HCT116 (cell line): ENCODE measurements around the gene FAM118B. TPM values are rescaled to one million over a fixed set of nuclear protein-coding genes. Genes with fewer than 3 reads are reported as not detected.

Source experiments
- ATAC-seq: fragments of 200-7000 bp; cut with Tn5 transposase; 2 replicates; pipeline ENCODE4 v1.9.1; 2020; ENCODE audit warnings: mild to moderate bottlenecking, moderate library complexity
- BruUV-seq: library from RNA; stranded (reverse); fragments of 400-500 nt; replicated peaks from 2 replicates; lab custom pipeline; 2021; lab: Mats Ljungman, UMichigan
- CTCF ChIA-PET: fragments of 300-600 bp; sonication (Branson Sonifier 250); formaldehyde crosslinking; loops from one replicate; lab custom pipeline; 2021; ENCODE audit warnings: antibody characterized with exemption; lab: Charles Lee
- POLR2A ChIA-PET: fragments of 300-600, 350-600 bp; sonication (Branson Sonifier 250); formaldehyde crosslinking; loops from one replicate; lab custom pipeline; 2021; ENCODE audit warnings: antibody characterized with exemption; lab: Charles Lee
- RAD21 ChIA-PET, 2 experiments: fragments of 300-600 bp; sonication (Branson Sonifier 250); formaldehyde crosslinking; loops; one replicate each; lab custom pipeline; 2023; ENCODE audit warnings: low total read pairs in 2 of 2; ENCODE audit not compliant: uncharacterized antibody in 2 of 2, unreplicated experiment in 2 of 2, low non-redundant PET in 1 of 2; lab: Charles Lee
- DNase-seq: peaks from one replicate; pipeline ENCODE4 v3.0.0-alpha.2; 2010; ENCODE audit warnings: low read depth, low spot score
- H2AFZ ChIP-seq: fragments of 200-600 bp; shearing (Covaris generic), sonication (generic); 2 replicates; pipeline ENCODE4 v1.6.1; 2017; ENCODE audit warnings: low read depth, mixed run types, mixed read lengths, antibody characterized with exemption, low read length; ENCODE audit not compliant: poor library complexity, severe bottlenecking
- H3K27ac ChIP-seq: 2 replicates; pipeline ENCODE4 v1.5.1; 2012; ENCODE audit warnings: low read depth, low read length
- H3K27me3 ChIP-seq: fragments of 200-600 bp; sonication (generic); 2 replicates; pipeline ENCODE4 v1.6.1; 2016; ENCODE audit warnings: mixed run types, low read length, mixed read lengths; ENCODE audit not compliant: insufficient read depth
- H3K36me3 ChIP-seq, 2 experiments: fragments of 200-500 bp in 1 of 2; fragments of 200-600 bp in 1 of 2; sonication (Bioruptor generic) in 1 of 2; sonication (generic) in 1 of 2; 2 replicates each; pipeline versions ENCODE4 v1.5.1 to v1.6.1; 2014 to 2016; ENCODE audit warnings: low read length in 2 of 2, inconsistent platforms in 1 of 2, mixed read lengths in 1 of 2, mixed run types in 1 of 2; ENCODE audit not compliant: insufficient read depth in 2 of 2, control insufficient read depth in 1 of 2
- H3K4me1 ChIP-seq, 2 experiments: fragments of 200-600 bp in 1 of 2; sonication (generic) in 1 of 2; 2 replicates each; pipeline versions ENCODE4 v1.5.1 to v1.6.1; 2012 to 2017; ENCODE audit warnings: low read length in 2 of 2, inconsistent platforms in 1 of 2, mild to moderate bottlenecking in 1 of 2, mixed read lengths in 1 of 2, mixed run types in 1 of 2, moderate library complexity in 1 of 2; ENCODE audit not compliant: insufficient read depth in 2 of 2, control insufficient read depth in 1 of 2
- H3K4me2 ChIP-seq: fragments of 200-600 bp; sonication (generic); 2 replicates; pipeline ENCODE4 v1.6.1; 2017; ENCODE audit warnings: mixed run types, low read length, mixed read lengths
- H3K4me3 ChIP-seq, 2 experiments: fragments of 200-600 bp in 1 of 2; sonication (generic) in 1 of 2; replicated peaks in 1 of 2; 2 replicates each; pipeline ENCODE4 v1.5.1; 2011 to 2016; ENCODE audit warnings: low read length in 2 of 2, control low read depth in 1 of 2, low read depth in 1 of 2, mild to moderate bottlenecking in 1 of 2, mixed read lengths in 1 of 2, mixed run types in 1 of 2
- H3K79me2 ChIP-seq: fragments of 200-600 bp; sonication (generic); 2 replicates; pipeline ENCODE4 v1.6.1; 2017; ENCODE audit warnings: mild to moderate bottlenecking, mixed run types, low read length, moderate library complexity, mixed read lengths; ENCODE audit not compliant: insufficient read depth
- H3K9ac ChIP-seq: fragments of 200-600 bp; sonication (generic); 2 replicates; pipeline ENCODE4 v1.6.1; 2016; ENCODE audit warnings: low read length, mixed read lengths
- H3K9me2 ChIP-seq: fragments of 200-600 bp; sonication (generic), shearing (Covaris generic); 2 replicates; pipeline ENCODE4 v1.6.1; 2017; ENCODE audit warnings: mixed run types, mild to moderate bottlenecking, moderate library complexity; ENCODE audit not compliant: insufficient read depth
- H3K9me3 ChIP-seq, 2 experiments: fragments of 200-500 bp in 1 of 2; fragments of 200-600 bp in 1 of 2; sonication (Bioruptor generic) in 1 of 2; sonication (generic) in 1 of 2; 2 replicates each; pipeline ENCODE4 v1.6.1; 2014 to 2017; ENCODE audit warnings: low read length in 2 of 2, mixed read lengths in 2 of 2, inconsistent platforms in 1 of 2, low read depth in 1 of 2, mild to moderate bottlenecking in 1 of 2, mixed run types in 1 of 2, moderate library complexity in 1 of 2; ENCODE audit not compliant: control insufficient read depth in 1 of 2, insufficient read depth in 1 of 2
- H4K20me1 ChIP-seq: fragments of 200-600 bp; sonication (generic), shearing (Covaris generic); 2 replicates; pipeline ENCODE4 v1.6.1; 2017; ENCODE audit warnings: mixed run types, mild to moderate bottlenecking, moderate library complexity; ENCODE audit not compliant: insufficient read depth
- ATF3 ChIP-seq: IDR thresholded peaks from 2 replicates; pipeline ENCODE4 v1.6.1; 2012
- ELF1 ChIP-seq: IDR thresholded peaks from 2 replicates; pipeline ENCODE4 v1.6.1; 2012; ENCODE audit warnings: low read depth, borderline replicate concordance
- FOSL1 ChIP-seq: IDR thresholded peaks from 2 replicates; pipeline ENCODE4 v1.6.1; 2012; ENCODE audit warnings: low read depth
- JUND ChIP-seq: IDR thresholded peaks from 2 replicates; pipeline ENCODE4 v1.6.1; 2012
- MAX ChIP-seq: IDR thresholded peaks from 2 replicates; pipeline ENCODE4 v1.6.1; 2012
- POLR2AphosphoS5 ChIP-seq: IDR thresholded peaks from 2 replicates; pipeline ENCODE4 v1.6.1; 2011; ENCODE audit warnings: mild to moderate bottlenecking, low read depth, low read length, moderate library complexity
- RAD21 ChIP-seq: IDR thresholded peaks from 2 replicates; pipeline ENCODE4 v1.6.1; 2012; ENCODE audit warnings: low read depth, mild to moderate bottlenecking
- REST ChIP-seq: IDR thresholded peaks from 2 replicates; pipeline ENCODE4 v1.6.1; 2012; ENCODE audit warnings: low read depth
- SIN3A ChIP-seq: IDR thresholded peaks from 2 replicates; pipeline ENCODE4 v1.6.1; 2012; ENCODE audit warnings: low read depth
- YY1 ChIP-seq: IDR thresholded peaks from 2 replicates; pipeline ENCODE4 v1.6.1; 2011; ENCODE audit warnings: low read length, low read depth, moderate library complexity, mild to moderate bottlenecking; ENCODE audit not compliant: insufficient replicate concordance; ENCODE audit errors: extremely low read depth
- ZBTB33 ChIP-seq: IDR thresholded peaks from 2 replicates; pipeline ENCODE4 v1.6.1; 2011; ENCODE audit warnings: mild to moderate bottlenecking, low read length, moderate library complexity; ENCODE audit not compliant: insufficient replicate concordance; ENCODE audit errors: extremely low read depth
- intact Hi-C: fragments of 100-400 bp; cut with micrococcal nuclease; formaldehyde crosslinking; loops from 2 replicates; pipeline ENCODE4 v1.10.0; 2022
- total RNA-seq: library from RNA; stranded (reverse); gene quantifications from one replicate; pipeline ENCODE4 v1.2.1, GENCODE V29; 2021; ENCODE audit not compliant: unreplicated experiment

The FAM118B gene
- total RNA-seq, 1 experiment from 2014 or later, result 12.8 TPM

GRCh38 chr11:126310992-126311310 is 99.4 kb downstream of the FAM118B start:
- Histone ChIP-seq H3K9me2 (no peaks in the 10 kb centered on the region), H3K9ac (no peak overlapping the region), H3K27me3 (no peaks in the 10 kb centered on the region), H3K4me2 (no peak overlapping the region), H3K27ac (no peak overlapping the region), H3K79me2 (no peaks in the 10 kb centered on the region), H3K4me3 (no peak overlapping the region), H4K20me1 (no peaks in the 10 kb centered on the region), H2AFZ (no peak overlapping the region), H3K4me1 (peaks cover 5 to 9% of the 10 kb centered on the region in 2 experiments), H3K36me3 (no peaks in the 10 kb centered on the region), H3K9me3 (no peaks in the 10 kb centered on the region)
- DNase-seq, result no peak
- no peak for TF ChIP-seq ATF3
- TF ChIP-seq MAX, result no peak
- TF ChIP-seq RAD21, result no peak
- no peak for TF ChIP-seq SIN3A
- no peak for TF ChIP-seq POLR2AphosphoS5
- CTCF ChIA-PET, result interaction anchor here (1.0 to 5.9 kb wide), 9 partner anchors 8 to 679 kb away, joined by 3 to 74 read pairs (median 4); no protein-coding TSS in a partner anchor
- RAD21 ChIA-PET, result interaction anchor here (0.6 to 1.3 kb wide), 4 partner anchors 94 to 170 kb away, joined by 3 to 10 read pairs (median 6); no protein-coding TSS in a partner anchor
- BruUV-seq, result no TSS peak
- intact Hi-C loops, result loop anchor here (1.0 to 10.0 kb wide), 4 partner anchors 82 to 680 kb away; no protein-coding TSS in a partner anchor
- ATAC-seq, result no peak
- POLR2A ChIA-PET, result interaction anchor here (1.0 kb wide), 1 partner anchor 8 kb away, joined by 3 read pairs; no protein-coding TSS in a partner anchor

GRCh38 chr11:126311401-126312291 is 100.1 kb downstream of the FAM118B start:
- H3K36me3 ChIP-seq, result no peaks in the 10 kb centered on the region
- ChIA-PET POLR2A (no interaction called here), RAD21 (no interaction called here), CTCF (interaction anchor here (1.0 to 5.9 kb wide), 4 partner anchors 72 to 679 kb away, joined by 3 to 74 read pairs (median 7); no protein-coding TSS in a partner anchor)
- no peaks in the 10 kb centered on the region for H3K27me3 ChIP-seq
- no peak overlapping the region for H3K4me2 ChIP-seq
- H3K4me3 ChIP-seq, result no peak overlapping the region
- no peaks in the 10 kb centered on the region for H3K79me2 ChIP-seq
- no peak overlapping the region for H2AFZ ChIP-seq
- DNase-seq (no peak), ATAC-seq (no peak)
- H3K9ac ChIP-seq, result no peak overlapping the region
- H3K9me2 ChIP-seq, result no peaks in the 10 kb centered on the region
- H3K9me3 ChIP-seq, result no peaks in the 10 kb centered on the region
- BruUV-seq, result no TSS peak
- peaks cover 6 to 15% of the 10 kb centered on the region in 2 experiments for H3K4me1 ChIP-seq
- intact Hi-C loops, result loop anchor here (2.0 to 10.0 kb wide), 3 partner anchors 81 to 679 kb away; no protein-coding TSS in a partner anchor
- H3K27ac ChIP-seq, result no peak overlapping the region
- H4K20me1 ChIP-seq, result no peaks in the 10 kb centered on the region
- TF ChIP-seq ELF1 (no peak), JUND (no peak), YY1 (no peak), FOSL1 (no peak), ATF3 (no peak), RAD21 (no peak), ZBTB33 (no peak), REST (no peak)
